Kidney (tissue), 14 donors: Measurements from ENCODE around the gene TBX1. TPM values are rescaled to one million over a fixed set of nuclear protein-coding genes. Genes with fewer than 3 reads are reported as not detected.

ENCODE experiments used
- DNase-seq, 5 donors: peaks; one replicate each; pipeline ENCODE4 v3.0.0-alpha.2; 2013 to 2020
- FAIRE-seq: peaks from 2 replicates; lab custom pipeline; 2012; peaks lifted over from hg19 to GRCh38; lab: Jason Lieb, UNC
- H3K27ac ChIP-seq, 2 donors: one replicate each; pipeline ENCODE4 v1.7.0; 2013; ENCODE audit warnings: low read depth in 2 of 2, low read length in 2 of 2, inconsistent platforms in 1 of 2
- H3K27me3 ChIP-seq: one replicate; pipeline ENCODE4 v1.7.1; 2013; ENCODE audit warnings: low read length, inconsistent platforms; ENCODE audit not compliant: control insufficient read depth, insufficient read depth
- H3K36me3 ChIP-seq, 3 donors: one replicate each; pipeline versions ENCODE4 v1.7.0 to v1.7.1; 2013; ENCODE audit warnings: low read length in 3 of 3, control low read depth in 1 of 3, inconsistent platforms in 1 of 3; ENCODE audit not compliant: insufficient read depth in 3 of 3, control insufficient read depth in 2 of 3
- H3K4me1 ChIP-seq, 3 donors: one replicate each; pipeline versions ENCODE4 v1.7.0 to v1.7.1; 2013; ENCODE audit warnings: low read length in 3 of 3, inconsistent platforms in 1 of 3, low read depth in 1 of 3; ENCODE audit not compliant: control insufficient read depth in 2 of 3, insufficient read depth in 2 of 3
- H3K4me3 ChIP-seq, 3 donors: one replicate each; pipeline versions ENCODE4 v1.7.0 to v1.8.1; 2013; ENCODE audit warnings: low read length in 3 of 3, control low read depth in 1 of 3, inconsistent platforms in 1 of 3
- H3K9ac ChIP-seq, 3 donors: one replicate each; pipeline versions ENCODE4 v1.7.0 to v1.7.1; 2013; ENCODE audit warnings: low read length in 3 of 3, control low read depth in 1 of 3, inconsistent platforms in 1 of 3
- H3K9me3 ChIP-seq, 3 donors: one replicate each; pipeline versions ENCODE4 v1.7.0 to v1.7.1; 2013; ENCODE audit warnings: low read length in 3 of 3, control low read depth in 1 of 3, inconsistent platforms in 1 of 3; ENCODE audit not compliant: control insufficient read depth in 2 of 3, insufficient read depth in 1 of 3
- intact Hi-C: fragments of 100-400 bp; cut with DNase I; formaldehyde crosslinking; loops from one replicate; pipeline ENCODE4 v1.11.1; 2022
- polyA plus RNA-seq: library from polyadenylated mRNA; stranded (reverse); fragments of 350-450 nt; fragmentation: Illumina TruSeq; extraction: RNeasy Lipid Tissue Mini Kit (QIAGEN cat#74804); gene quantifications from one replicate; pipeline ENCODE4 v1.2.3, GENCODE V29; 2014; ENCODE audit warnings: low read depth, low replicate concordance; ENCODE audit not compliant: insufficient read depth
- total RNA-seq: library from RNA; stranded (reverse); fragmentation: NEBNext Ultra II Directional; extraction: Animal tissue kit (Norgen Biotek cat#: 25700); gene quantifications from one replicate; pipeline ENCODE4 v1.2.1, GENCODE V29; 2021
- TF ChIP-seq, protein P1 (sequence below): IDR thresholded peaks from 3 replicates; pipeline ENCODE4 v1.5.1; 2012; ENCODE audit warnings: mild to moderate bottlenecking, moderate library complexity, borderline replicate concordance; ENCODE audit not compliant: insufficient read depth; ENCODE audit errors: extremely low read depth
- donor health status: control.
- donor health status: control.
- donor health status: control.
- donor health status: control.
- donor health status: control.
- donor health status: DM: yes; HTN: yes; CAD: no.
- donor health status: Normal renal cell carcinoma (clear cell type).

The TBX1 gene
- total and polyA plus RNA-seq, 2 donors from 2014 or later: 0.45 to 5.5 TPM

DNA sequence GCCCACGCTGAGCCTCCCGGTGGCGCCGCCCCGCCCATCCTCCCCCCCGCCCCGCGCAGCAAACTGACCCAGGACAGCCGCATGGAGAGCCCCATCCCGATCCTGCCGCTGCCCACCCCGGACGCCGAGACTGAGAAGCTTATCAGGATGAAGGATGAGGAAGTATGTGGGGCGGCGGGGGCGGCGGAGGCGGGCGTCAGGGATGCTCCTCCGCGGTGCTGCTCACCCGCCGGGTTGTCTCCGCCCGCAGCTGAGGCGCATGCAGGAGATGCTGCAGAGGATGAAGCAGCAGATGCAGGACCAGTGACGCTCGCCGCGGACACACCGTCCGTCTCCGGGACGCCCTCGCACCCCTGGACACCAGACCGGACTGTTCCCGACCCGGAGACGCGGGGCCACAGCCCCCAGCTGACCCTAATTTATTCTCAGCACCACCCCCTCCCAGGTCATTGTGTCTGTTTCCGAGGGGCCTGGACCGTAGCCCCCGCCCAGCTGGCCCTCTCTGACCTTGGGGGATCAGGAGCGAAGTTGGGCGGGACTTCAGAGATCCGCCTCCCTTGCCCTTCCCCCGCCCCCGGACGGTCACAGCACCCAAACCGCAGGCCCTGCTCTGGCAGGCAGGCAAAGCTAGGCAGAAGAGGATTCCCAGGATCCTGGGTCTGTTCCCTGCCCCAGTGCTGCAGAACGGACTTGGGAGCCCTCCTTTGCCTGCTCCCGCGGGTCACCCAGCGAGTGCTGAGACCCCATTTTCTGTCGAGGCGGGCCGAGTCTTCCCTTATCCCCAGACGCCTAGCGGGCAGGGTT is 38.2 kb upstream of the TBX1 start:
- no peaks in the 10 kb centered on the region for H3K36me3 ChIP-seq
- no peak overlapping the region for H3K4me3 ChIP-seq
- peaks cover 0 to 14% (median 0%) of the 10 kb centered on the region in 3 donors for H3K4me1 ChIP-seq
- no peak overlapping the region for H3K9ac ChIP-seq
- H3K27ac ChIP-seq: no peak overlapping the region
- no peaks in the 10 kb centered on the region for H3K9me3 ChIP-seq
- FAIRE-seq (no peak), DNase-seq (no peak)
- TF ChIP-seq, protein P1, sequence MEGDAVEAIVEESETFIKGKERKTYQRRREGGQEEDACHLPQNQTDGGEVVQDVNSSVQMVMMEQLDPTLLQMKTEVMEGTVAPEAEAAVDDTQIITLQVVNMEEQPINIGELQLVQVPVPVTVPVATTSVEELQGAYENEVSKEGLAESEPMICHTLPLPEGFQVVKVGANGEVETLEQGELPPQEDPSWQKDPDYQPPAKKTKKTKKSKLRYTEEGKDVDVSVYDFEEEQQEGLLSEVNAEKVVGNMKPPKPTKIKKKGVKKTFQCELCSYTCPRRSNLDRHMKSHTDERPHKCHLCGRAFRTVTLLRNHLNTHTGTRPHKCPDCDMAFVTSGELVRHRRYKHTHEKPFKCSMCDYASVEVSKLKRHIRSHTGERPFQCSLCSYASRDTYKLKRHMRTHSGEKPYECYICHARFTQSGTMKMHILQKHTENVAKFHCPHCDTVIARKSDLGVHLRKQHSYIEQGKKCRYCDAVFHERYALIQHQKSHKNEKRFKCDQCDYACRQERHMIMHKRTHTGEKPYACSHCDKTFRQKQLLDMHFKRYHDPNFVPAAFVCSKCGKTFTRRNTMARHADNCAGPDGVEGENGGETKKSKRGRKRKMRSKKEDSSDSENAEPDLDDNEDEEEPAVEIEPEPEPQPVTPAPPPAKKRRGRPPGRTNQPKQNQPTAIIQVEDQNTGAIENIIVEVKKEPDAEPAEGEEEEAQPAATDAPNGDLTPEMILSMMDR: no peak
- intact Hi-C loops: no loop called here
- H3K27me3 ChIP-seq: peaks cover 12% of the 10 kb centered on the region

DNA sequence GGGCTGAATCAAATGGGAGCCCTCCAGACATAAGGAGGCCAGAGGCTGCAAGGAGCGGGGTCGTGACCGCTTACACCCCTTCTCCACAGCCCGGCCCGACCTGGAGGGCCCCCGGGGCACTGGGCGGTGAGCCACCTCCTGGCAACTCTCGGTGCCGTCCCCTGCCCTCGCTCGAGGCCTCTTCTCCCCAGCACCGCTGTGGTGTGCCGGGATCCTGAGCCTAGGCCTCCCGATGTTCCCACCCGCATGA is 37.7 kb upstream of the TBX1 start:
- intact Hi-C loops: no loop called here
- Histone ChIP-seq H3K36me3 (no peaks in the 10 kb centered on the region), H3K4me3 (no peak overlapping the region), H3K9me3 (no peaks in the 10 kb centered on the region), H3K9ac (no peak overlapping the region), H3K4me1 (peaks cover 0 to 9% (median 0%) of the 10 kb centered on the region in 3 donors), H3K27ac (no peak overlapping the region), H3K27me3 (peaks cover 12% of the 10 kb centered on the region)
- DNase-seq (no peak), FAIRE-seq (no peak)
- TF ChIP-seq, protein P1: no peak

DNA sequence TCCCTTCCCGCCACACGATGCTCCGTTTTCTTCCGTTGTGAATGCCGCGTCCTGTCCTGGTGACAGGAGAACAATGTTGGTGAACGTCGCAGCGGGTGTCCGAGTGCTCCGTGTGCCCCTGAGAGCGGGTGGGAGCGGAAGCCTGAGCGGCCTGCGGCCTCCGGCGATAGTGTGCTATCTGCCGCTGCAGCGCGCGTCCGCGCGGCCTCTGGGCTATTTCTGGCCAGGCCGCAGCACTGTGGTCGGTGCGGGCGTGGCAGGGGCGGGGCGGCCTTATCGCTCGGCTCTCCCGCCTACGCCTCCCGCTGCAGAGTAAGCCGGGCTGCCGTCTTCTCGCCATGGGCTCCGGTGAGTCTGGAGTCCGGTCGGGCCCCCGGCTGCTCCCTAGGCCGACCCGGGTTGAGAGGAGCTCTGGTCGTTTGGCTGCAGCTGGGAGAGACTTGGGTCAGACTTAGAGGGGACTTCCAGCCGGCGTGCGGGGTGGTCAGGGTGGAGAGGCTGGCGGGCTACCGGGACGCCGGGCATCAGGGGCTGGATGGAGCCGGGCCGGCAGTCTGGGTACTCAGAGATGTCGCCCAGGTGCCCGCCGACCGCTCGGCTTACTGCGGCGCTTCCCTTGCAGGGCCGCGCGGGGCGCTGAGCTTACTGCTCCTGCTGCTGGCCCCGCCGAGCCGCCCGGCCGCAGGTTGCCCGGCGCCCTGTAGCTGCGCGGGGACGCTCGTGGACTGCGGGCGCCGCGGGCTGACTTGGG is 37.2 kb upstream of the TBX1 start, which contains the start of gene GP1BB:
TSS of gene GP1BB (plus strand) at position 308 of the 751 bp plus-strand sequence. CDS start at position 339, 31 bp downstream.
- peaks cover 12% of the 10 kb centered on the region for H3K27me3 ChIP-seq
- intact Hi-C loops: no loop called here
- FAIRE-seq: no peak

More for the DNA sequence above, 37.2 kb upstream of the TBX1 start, which contains the start of gene GP1BB:
- no peak within 1 kb of the TSS for H3K9ac ChIP-seq
- TF ChIP-seq, protein P1: no peak
- H3K4me3 ChIP-seq: no peak within 1 kb of the TSS
- H3K9me3 ChIP-seq: no peaks in the 10 kb centered on the region
- H3K4me1 ChIP-seq: peaks cover 0 to 8% (median 0%) of the 10 kb centered on the region in 3 donors
- DNase-seq: peak in 2 of 5 donors; percentile 54
- no peaks in the 10 kb centered on the region for H3K36me3 ChIP-seq
- no peak within 1 kb of the TSS for H3K27ac ChIP-seq
